Adrenal gland (tissue), 12 donors: ENCODE data around the gene CMTM8. TPM values are rescaled to one million over a fixed set of nuclear protein-coding genes. Genes with fewer than 3 reads are reported as not detected.

Experiments used
- DNase-seq, 7 donors: peaks; one replicate each; pipeline ENCODE4 v3.0.0-alpha.2; 2019 to 2020
- H3K27ac ChIP-seq, 5 donors: fragments of 200-600 bp; sonication (generic) in 4 of 5; 1 replicate in 3 of 5; 2 replicates in 2 of 5; pipeline versions ENCODE4 v1.5.1 to v1.8.0; 2016 to 2020; ENCODE audit warnings: mild to moderate bottlenecking in 1 of 5
- H3K27me3 ChIP-seq: fragments of 200-600 bp; 2 replicates; pipeline ENCODE4 v1.8.0; 2021
- H3K36me3 ChIP-seq, 2 donors: fragments of 200-600 bp; replicated peaks in 1 of 2; 1 replicate in 1 of 2; 2 replicates in 1 of 2; pipeline versions ENCODE4 v1.5.1 to v1.8.0; 2018 to 2022
- H3K4me1 ChIP-seq, 2 donors: fragments of 200-600 bp; replicated peaks in 1 of 2; 1 replicate in 1 of 2; 2 replicates in 1 of 2; pipeline versions ENCODE4 v1.5.1 to v1.8.0; 2018 to 2021
- H3K4me3 ChIP-seq, 4 donors: fragments of 200-600 bp; sonication (generic) in 3 of 4; one replicate each; pipeline ENCODE4 v1.5.1; 2016 to 2018
- H3K9me3 ChIP-seq, 3 donors: fragments of 200-600 bp; sonication (generic) in 1 of 3; replicated peaks in 1 of 3; 1 replicate in 2 of 3; 2 replicates in 1 of 3; pipeline versions ENCODE4 v1.5.1 to v1.8.0; 2016 to 2021
- CTCF ChIP-seq, 6 experiments: fragments of 450-650 bp in 4 of 6; fragments of 200-600 bp in 2 of 6; sonication (generic) in 1 of 6; IDR thresholded peaks; 1 replicate in 5 of 6; 2 replicates in 1 of 6; pipeline versions ENCODE4 v1.5.1 to v1.8.0; 2016 to 2021; ENCODE audit warnings: antibody characterized with exemption in 6 of 6, mild to moderate bottlenecking in 2 of 6, moderate library complexity in 1 of 6
- POLR2A ChIP-seq, 2 donors: fragments of 450-650 bp; IDR thresholded peaks; one replicate each; pipeline ENCODE4 v1.6.1; 2017; ENCODE audit warnings: antibody characterized with exemption in 2 of 2, mild to moderate bottlenecking in 2 of 2, moderate library complexity in 1 of 2
- WGBS, 4 donors: extraction: QIAGEN DNeasy Blood & Tissue Kit in 2 of 4; methylation state at CpG; one replicate each; pipeline versions ENCODE4 v1.1.5 to v1.1.7; 2013 to 2017; 5-methylcytosine and 5-hydroxymethylcytosine counted together
- intact Hi-C, 2 donors: fragments of 100-400 bp; cut with DNase I; formaldehyde crosslinking; loops; one replicate each; pipeline versions ENCODE4 v1.14.1 to v1.15.0; 2022 to 2023
- polyA plus RNA-seq, 3 donors: library from polyadenylated mRNA; stranded (reverse); fragments of 200-250 nt in 2 of 3; fragments of 350-450 nt in 1 of 3; fragmentation: Illumina TruSeq in 1 of 3; extraction: RNeasy Lipid Tissue Mini Kit (QIAGEN cat#74804) in 1 of 3; gene quantifications; one replicate each; pipeline ENCODE4 v1.2.3, GENCODE V29; 2013 to 2014
- total RNA-seq, 9 donors: library from RNA; depleted of rRNA in 4 of 9; stranded (reverse); fragments of >200 nt in 4 of 9; fragments of 120-200 nt in 1 of 9; fragmentation: NEBNext Ultra II Directional in 1 of 9; extraction: Animal tissue kit (Norgen Biotek cat#: 25700) in 1 of 9; gene quantifications; one replicate each; pipeline versions ENCODE4 v1.1.0 to v1.2.4, GENCODE V29; 2013 to 2023
- donor health status: healthy with polysubstance abuse.
- donor health status: Bipolar disorder and iron deficiency.
- donor health status: DM: yes; HTN: yes; CAD: no.
- donor health status: DM: no; HTN: no; CAD: no.
- donor health status: DM: no; HTN: no; CAD: no.
- donor health status: DM: yes; HTN: yes; CAD: no.

Gene CMTM8
- total and polyA plus RNA-seq, 12 donors: 3.3 to 24.1 (median 16.0) TPM

- no peak for DNase-seq
- peaks cover 19% of the 10 kb centered on the region in 2 donors for H3K4me1 ChIP-seq
- H3K27me3 ChIP-seq: no peaks in the 10 kb centered on the region
- H3K36me3 ChIP-seq: no peaks in the 10 kb centered on the region
- H3K9me3 ChIP-seq: no peaks in the 10 kb centered on the region
- TF ChIP-seq CTCF (IDR thresholded peaks at IDR 0.05): no peak
- TF ChIP-seq POLR2A (IDR thresholded peaks at IDR 0.05): no peak
- no peak overlapping the region for H3K4me3 ChIP-seq
- WGBS, 4 donors: 69 to 83% (median 74%) methylated on average over 1 of the region's 1 CpG
- H3K27ac ChIP-seq: no peak overlapping the region
- intact Hi-C loops: no loop called here
These were observed 73.8 kb downstream of the CMTM8 start for GRCh38 chr3:32312251-32312650.

- no peaks in the 10 kb centered on the region for H3K36me3 ChIP-seq
- WGBS, 4 donors: 92 to 94% (median 93%) methylated on average over 5 to 6 of the region's 6 CpGs
- H3K9me3 ChIP-seq: no peaks in the 10 kb centered on the region
- no peak overlapping the region for H3K4me3 ChIP-seq
- DNase-seq: no peak
- H3K27ac ChIP-seq: no peak overlapping the region
- no peak for TF ChIP-seq POLR2A (IDR thresholded peaks at IDR 0.05)
- no peak for TF ChIP-seq CTCF (IDR thresholded peaks at IDR 0.05)
- intact Hi-C loops: no loop called here
- no peaks in the 10 kb centered on the region for H3K27me3 ChIP-seq
- peaks cover 19% of the 10 kb centered on the region in 2 donors for H3K4me1 ChIP-seq
These were observed 74.7 kb downstream of the CMTM8 start for GRCh38 chr3:32313169-32313568.

GRCh38 chr3:32313723-32314473, 75.4 kb downstream of the CMTM8 start:
- no peaks in the 10 kb centered on the region for H3K27me3 ChIP-seq
- no peak for DNase-seq
- intact Hi-C loops: no loop called here
- no peak overlapping the region for H3K27ac ChIP-seq
- H3K4me1 ChIP-seq: peaks cover 19% of the 10 kb centered on the region in 2 donors
- TF ChIP-seq POLR2A (IDR thresholded peaks at IDR 0.05) (no peak), CTCF (IDR thresholded peaks at IDR 0.05) (no peak)
- no peaks in the 10 kb centered on the region for H3K36me3 ChIP-seq
- no peak overlapping the region for H3K4me3 ChIP-seq
- 36 to 44% (median 42%) methylated on average over 5 of the region's 5 CpGs for WGBS, 4 donors
- no peaks in the 10 kb centered on the region for H3K9me3 ChIP-seq

- intact Hi-C loops: no loop called here
- H3K27me3 ChIP-seq: no peaks in the 10 kb centered on the region
- 86 to 100% (median 95%) methylated on average over 3 of the region's 3 CpGs for WGBS, 4 donors
- TF ChIP-seq CTCF (IDR thresholded peaks at IDR 0.05) (no peak), POLR2A (IDR thresholded peaks at IDR 0.05) (no peak)
- H3K4me3 ChIP-seq: no peak overlapping the region
- peaks cover 13 to 15% of the 10 kb centered on the region in 2 donors for H3K4me1 ChIP-seq
- H3K9me3 ChIP-seq: no peaks in the 10 kb centered on the region
- DNase-seq: peak; percentile 41 to 77 (median 66)
- H3K36me3 ChIP-seq: no peaks in the 10 kb centered on the region
- H3K27ac ChIP-seq: no peak overlapping the region
These were observed 77.0 kb downstream of the CMTM8 start for GRCh38 chr3:32315441-32315840.
